ENCODE results near the gene C19orf85.

The C19orf85 gene

DNA sequence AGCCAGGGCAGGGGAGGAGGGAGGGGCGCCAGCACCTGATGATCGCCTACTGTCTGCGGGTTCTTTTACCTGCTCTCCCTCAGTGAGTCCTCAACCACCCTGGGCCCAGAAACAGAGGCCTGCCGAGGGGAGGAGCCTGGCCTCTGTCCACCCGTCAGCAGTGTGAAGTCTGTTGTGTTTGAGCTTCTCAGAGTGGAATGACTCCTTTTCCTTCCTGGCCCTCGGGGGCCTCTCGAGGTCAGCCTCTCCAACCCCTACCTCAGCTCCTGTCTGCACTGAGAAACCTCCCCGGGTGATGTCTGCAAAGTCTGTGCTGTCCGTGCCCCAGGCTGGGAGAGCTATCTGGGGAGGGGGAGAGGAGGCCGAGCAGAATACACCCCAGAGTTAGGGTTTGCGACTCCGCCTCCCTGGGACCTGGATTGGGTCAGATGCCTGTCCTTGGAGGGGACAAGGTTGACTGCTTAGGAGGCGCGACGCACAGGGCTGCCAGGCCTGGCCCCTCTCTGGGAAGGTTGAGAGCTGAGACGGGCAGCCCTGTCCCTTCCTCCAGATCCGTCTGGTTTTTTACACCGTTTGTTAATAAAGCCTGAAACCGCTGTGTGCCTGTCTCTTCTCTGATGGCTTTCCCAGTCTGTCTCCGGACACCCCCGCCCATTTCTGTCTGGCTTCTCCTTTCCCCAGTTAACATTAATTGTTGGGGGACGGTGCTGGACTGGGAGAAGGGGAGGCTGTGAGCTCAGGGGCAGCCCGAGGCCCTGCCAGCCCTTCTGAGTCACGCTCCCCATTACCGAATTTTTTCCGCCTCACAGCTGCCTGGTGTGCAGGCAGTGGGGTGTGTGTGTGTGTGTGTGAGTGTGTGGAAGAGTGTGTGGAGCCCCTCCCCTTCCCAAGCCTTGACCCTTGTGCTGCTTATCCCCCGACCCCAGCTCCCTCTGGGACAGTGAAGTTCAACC lies 22.7 kb upstream of the C19orf85 start:
- H3K9ac ChIP-seq, result no peak overlapping the region
- H3K9me3 ChIP-seq (ENCODE audit: control insufficient read depth, low read length), result no peaks in the 10 kb centered on the region
- peaks cover 2% of the 10 kb centered on the region for H3K79me2 ChIP-seq
- TF ChIP-seq, protein P1, sequence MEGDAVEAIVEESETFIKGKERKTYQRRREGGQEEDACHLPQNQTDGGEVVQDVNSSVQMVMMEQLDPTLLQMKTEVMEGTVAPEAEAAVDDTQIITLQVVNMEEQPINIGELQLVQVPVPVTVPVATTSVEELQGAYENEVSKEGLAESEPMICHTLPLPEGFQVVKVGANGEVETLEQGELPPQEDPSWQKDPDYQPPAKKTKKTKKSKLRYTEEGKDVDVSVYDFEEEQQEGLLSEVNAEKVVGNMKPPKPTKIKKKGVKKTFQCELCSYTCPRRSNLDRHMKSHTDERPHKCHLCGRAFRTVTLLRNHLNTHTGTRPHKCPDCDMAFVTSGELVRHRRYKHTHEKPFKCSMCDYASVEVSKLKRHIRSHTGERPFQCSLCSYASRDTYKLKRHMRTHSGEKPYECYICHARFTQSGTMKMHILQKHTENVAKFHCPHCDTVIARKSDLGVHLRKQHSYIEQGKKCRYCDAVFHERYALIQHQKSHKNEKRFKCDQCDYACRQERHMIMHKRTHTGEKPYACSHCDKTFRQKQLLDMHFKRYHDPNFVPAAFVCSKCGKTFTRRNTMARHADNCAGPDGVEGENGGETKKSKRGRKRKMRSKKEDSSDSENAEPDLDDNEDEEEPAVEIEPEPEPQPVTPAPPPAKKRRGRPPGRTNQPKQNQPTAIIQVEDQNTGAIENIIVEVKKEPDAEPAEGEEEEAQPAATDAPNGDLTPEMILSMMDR (IDR thresholded peaks at IDR 0.05), result no peak
- H3K4me1 ChIP-seq, result peaks cover 13% of the 10 kb centered on the region
- peak overlapping the region; percentile 22 for H3K4me2 ChIP-seq (ENCODE audit: low read length)
- no peak overlapping the region for H3K4me3 ChIP-seq (ENCODE audit: low read depth, low read length)
- peak overlapping the region; percentile 41 for H3K27ac ChIP-seq
- H3K36me3 ChIP-seq (ENCODE audit: control insufficient read depth, insufficient read depth, low read length), result no peaks in the 10 kb centered on the region
- H2AFZ ChIP-seq, result peak overlapping the region; percentile 16
- H3K27me3 ChIP-seq (ENCODE audit: control insufficient read depth, insufficient read depth, low read length), result no peaks in the 10 kb centered on the region

DNA sequence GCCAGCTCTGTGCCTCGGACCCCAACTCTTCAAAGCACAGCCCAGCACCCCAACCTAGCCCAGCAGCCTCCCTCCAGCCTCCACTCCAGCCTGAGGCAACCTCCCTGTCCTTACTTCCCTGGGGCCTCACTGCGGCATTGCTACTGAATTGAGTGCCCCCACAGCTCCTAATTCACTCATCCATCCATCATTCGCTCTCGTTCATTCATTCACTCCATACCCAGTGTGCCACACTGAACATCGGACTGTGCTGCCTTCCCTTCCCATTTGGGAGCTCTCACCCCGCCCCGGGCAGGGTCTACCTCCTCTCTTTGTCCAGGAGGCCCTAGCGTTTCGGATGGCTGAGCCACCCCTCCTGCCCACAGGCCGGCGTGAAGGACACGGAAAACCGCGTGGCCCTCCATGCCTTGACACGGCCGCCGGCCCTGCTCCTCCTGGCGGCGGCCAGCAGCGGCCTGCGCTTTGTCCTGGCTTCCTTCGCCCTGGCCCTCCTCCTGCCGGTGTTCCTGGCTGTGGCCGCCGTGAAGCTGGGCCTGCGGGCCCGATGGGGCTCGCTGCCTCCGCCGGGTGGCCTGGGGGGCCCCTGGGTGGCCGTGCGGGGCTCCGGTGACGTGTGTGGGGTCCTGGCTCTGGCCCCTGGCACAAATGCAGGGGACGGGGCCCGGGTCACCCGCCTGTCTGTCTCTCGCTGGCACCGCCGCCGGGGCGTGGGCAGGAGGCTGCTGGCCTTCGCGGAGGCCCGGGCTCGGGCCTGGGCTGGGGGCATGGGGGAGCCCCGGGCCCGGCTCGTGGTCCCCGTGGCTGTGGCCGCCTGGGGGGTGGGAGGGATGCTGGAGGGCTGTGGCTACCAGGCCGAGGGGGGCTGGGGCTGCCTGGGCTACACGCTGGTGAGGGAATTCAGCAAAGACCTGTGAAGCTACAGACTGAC lies 21.8 kb upstream of the C19orf85 start:
- H3K27me3 ChIP-seq (ENCODE audit: control insufficient read depth, insufficient read depth, low read length), result no peaks in the 10 kb centered on the region
- H3K4me2 ChIP-seq (ENCODE audit: low read length), result no peak overlapping the region
- H3K4me1 ChIP-seq, result peaks cover 8% of the 10 kb centered on the region
- H3K79me2 ChIP-seq, result peaks cover 2% of the 10 kb centered on the region
- peak overlapping the region; percentile 41 for H3K27ac ChIP-seq
- no peak overlapping the region for H3K4me3 ChIP-seq (ENCODE audit: low read depth, low read length)
- no peaks in the 10 kb centered on the region for H3K36me3 ChIP-seq (ENCODE audit: control insufficient read depth, insufficient read depth, low read length)
- no peak overlapping the region for H2AFZ ChIP-seq
- TF ChIP-seq, protein P1 (IDR thresholded peaks at IDR 0.05), result no peak
- H3K9ac ChIP-seq, result no peak overlapping the region
- H3K9me3 ChIP-seq (ENCODE audit: control insufficient read depth, low read length), result no peaks in the 10 kb centered on the region

DNA sequence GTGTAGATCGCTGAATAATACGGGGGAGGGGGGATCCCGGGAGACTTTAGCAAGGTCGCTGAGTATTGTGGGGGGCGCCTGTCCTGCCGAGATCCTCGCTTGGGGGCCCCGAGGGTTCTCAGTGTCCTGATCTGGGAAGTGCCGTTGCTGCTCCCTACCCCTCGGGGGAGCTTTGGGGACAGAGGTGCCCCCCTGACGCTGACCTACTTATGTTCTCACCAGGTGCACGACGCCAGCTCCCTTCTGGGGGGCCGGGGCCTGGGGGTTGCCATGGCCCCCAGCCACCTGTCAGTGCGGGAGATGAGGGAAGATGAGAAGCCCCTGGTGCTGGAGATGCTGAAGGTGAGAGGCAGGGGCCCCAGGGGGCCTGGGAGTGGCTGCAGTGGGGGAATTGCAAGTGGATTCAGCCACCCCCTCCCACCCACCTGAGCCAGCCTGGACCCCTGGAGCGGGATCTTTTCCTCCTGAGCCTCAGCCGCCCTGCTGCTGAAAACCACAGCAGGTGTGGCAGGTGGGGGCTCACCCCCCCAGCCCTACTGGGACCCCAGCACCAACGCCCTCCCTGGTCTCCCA lies 21.0 kb upstream of the C19orf85 start:
- Histone ChIP-seq H2AFZ (peak overlapping the region; percentile 79), H3K9me3 (ENCODE audit: control insufficient read depth, low read length) (no peaks in the 10 kb centered on the region), H3K27ac (peak overlapping the region; percentile 64), H3K9ac (no peak overlapping the region), H3K4me2 (ENCODE audit: low read length) (peak overlapping the region; percentile 88), H3K79me2 (peaks cover 4% of the 10 kb centered on the region), H3K4me1 (peaks cover 8% of the 10 kb centered on the region), H3K4me3 (ENCODE audit: low read depth, low read length) (peak overlapping the region; percentile 64), H3K36me3 (ENCODE audit: control insufficient read depth, insufficient read depth, low read length) (no peaks in the 10 kb centered on the region), H3K27me3 (ENCODE audit: control insufficient read depth, insufficient read depth, low read length) (no peaks in the 10 kb centered on the region)
- TF ChIP-seq, protein P1 (IDR thresholded peaks at IDR 0.05), result no peak

DNA sequence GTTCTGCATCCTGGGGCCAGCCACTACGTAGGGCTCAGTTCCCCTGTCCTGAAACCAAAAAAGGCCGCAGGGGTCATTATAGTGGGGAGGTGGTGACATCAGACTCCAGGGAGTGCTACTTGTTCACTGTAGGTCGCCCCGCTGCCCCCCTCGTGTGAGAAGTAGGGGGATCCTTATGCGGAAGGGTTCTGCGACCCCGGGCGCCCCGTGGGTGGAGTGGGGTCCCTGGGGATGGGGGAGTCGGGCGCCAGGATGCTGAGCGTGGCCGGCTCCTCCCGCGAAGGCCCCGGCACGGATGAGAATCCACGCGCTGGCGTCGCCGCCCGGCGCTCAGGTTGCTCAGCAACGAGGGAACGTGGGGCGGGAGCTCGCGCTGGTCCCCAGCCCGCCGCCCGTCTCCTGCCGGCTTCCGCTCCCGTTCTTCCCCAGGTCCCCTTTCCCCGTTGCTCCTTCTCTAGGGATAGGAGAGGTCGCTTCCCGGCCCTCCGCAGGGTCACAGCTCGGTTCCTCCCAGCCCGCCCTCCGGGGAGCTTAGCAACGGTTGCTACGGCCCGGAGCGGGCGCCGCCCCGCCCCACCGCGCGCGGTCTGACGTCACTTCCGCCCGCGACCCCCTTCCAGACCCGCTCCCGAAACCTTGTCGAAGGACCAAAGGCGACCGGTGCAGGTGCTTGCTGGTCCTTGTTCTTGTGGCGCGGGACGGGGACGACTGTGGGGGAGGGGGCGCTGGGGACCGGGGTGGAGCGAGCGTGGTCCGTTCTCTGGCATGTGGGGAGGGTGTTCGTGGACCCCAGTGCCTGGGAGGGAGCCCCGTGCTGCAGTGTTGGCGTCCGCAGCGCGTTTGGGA lies 20.3 kb upstream of the C19orf85 start, which contains the start of gene NAT14:
NAT14 (plus strand) TSS at position 596 of the 846 bp plus-strand sequence. CDS start 521 bp downstream, outside the sequence.
- H3K27me3 ChIP-seq (ENCODE audit: control insufficient read depth, insufficient read depth, low read length), result no peaks in the 10 kb centered on the region
- no peaks in the 10 kb centered on the region for H3K9me3 ChIP-seq (ENCODE audit: control insufficient read depth, low read length)
- peaks cover 8% of the 10 kb centered on the region for H3K4me1 ChIP-seq
- peak within 1 kb of the TSS; percentile 88 for H3K4me2 ChIP-seq (ENCODE audit: low read length)
- H2AFZ ChIP-seq, result peak within 1 kb of the TSS; percentile 79
- H3K4me3 ChIP-seq (ENCODE audit: low read depth, low read length), result peak within 1 kb of the TSS; percentile 64
- no peak within 1 kb of the TSS for H3K9ac ChIP-seq
- peaks cover 4% of the 10 kb centered on the region for H3K79me2 ChIP-seq
- H3K27ac ChIP-seq, result peak within 1 kb of the TSS; percentile 64
- H3K36me3 ChIP-seq (ENCODE audit: control insufficient read depth, insufficient read depth, low read length), result no peaks in the 10 kb centered on the region
- TF ChIP-seq, protein P1 (IDR thresholded peaks at IDR 0.05), result no peak
